ENCODE data around the gene YJEFN3. TPM values are rescaled to one million over a fixed set of nuclear protein-coding genes. Genes with fewer than 3 reads are reported as not detected.

YJEFN3 gene
- total RNA-seq, 2 experiments from 2014 or later, result 6.9 to 8.2 TPM

- Mint-ChIP-seq H3K4me1 (ENCODE audit: low read depth) (peaks cover 51% of the 10 kb centered on the region), H3K27ac (peak overlapping the region; percentile 95), H3K9me3 (no peaks in the 10 kb centered on the region), H3K4me3 (peak overlapping the region; percentile 57), H3K27me3 (no peaks in the 10 kb centered on the region), H3K36me3 (peaks cover 8% of the 10 kb centered on the region)
- ChIA-PET CTCF (interaction anchor here (0.6 to 6.3 kb wide), 18 partner anchors 13 to 339 kb away, joined by 3 to 215 read pairs (median 9); partner anchors contain the start of genes BORCS8, GATAD2A, NDUFA13 and RFXANK), POLR2A (interaction anchor here (0.6 to 3.7 kb wide), 7 partner anchors 8 to 124 kb away, joined by 3 to 23 read pairs (median 4); partner anchors contain the start of genes GATAD2A and TSSK6)
- peak; percentile 97 for DNase-seq
- intact Hi-C loops (cut with micrococcal nuclease), result loop anchor here (1.0 to 2.0 kb wide), 7 partner anchors 30 to 297 kb away; partner anchors contain the start of genes BORCS8, GATAD2A, MAU2 and RFXANK
Measured at GRCh38 chr19:19488875-19489690, 39.6 kb upstream of the YJEFN3 start.

DNA sequence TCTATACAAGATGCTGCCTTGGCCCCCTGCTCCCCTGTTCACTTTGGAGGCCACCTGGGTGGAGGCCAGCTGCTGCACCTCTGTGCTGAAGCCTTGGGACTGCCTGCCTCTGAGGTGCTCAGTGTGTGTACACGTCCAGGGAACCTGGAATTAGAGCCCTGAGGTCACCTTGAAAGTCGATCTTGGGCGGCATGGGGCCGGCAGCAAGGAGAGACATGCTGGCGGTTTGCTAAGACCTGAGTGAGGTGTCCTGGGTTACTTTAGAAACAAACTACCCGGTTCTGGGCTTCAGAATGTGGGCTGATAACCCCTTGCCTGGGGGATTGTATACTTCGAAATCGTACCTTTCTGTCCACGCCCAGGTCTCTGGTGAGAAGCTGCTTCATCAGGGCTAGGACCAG is 38.9 kb upstream of the YJEFN3 start:
- peak overlapping the region; percentile 95 for H3K27ac Mint-ChIP-seq
- peaks cover 14% of the 10 kb centered on the region for H3K36me3 Mint-ChIP-seq
- peak; percentile 31 for DNase-seq
- no peaks in the 10 kb centered on the region for H3K9me3 Mint-ChIP-seq
- H3K4me1 Mint-ChIP-seq (ENCODE audit: low read depth), result peaks cover 51% of the 10 kb centered on the region
- H3K27me3 Mint-ChIP-seq, result no peaks in the 10 kb centered on the region
- peak overlapping the region; percentile 36 for H3K4me3 Mint-ChIP-seq
- POLR2A ChIA-PET, result interaction anchor here (0.6 to 3.7 kb wide), 6 partner anchors 9 to 125 kb away, joined by 3 to 23 read pairs (median 4); partner anchors contain the start of gene GATAD2A
- intact Hi-C loops (cut with micrococcal nuclease), result loop anchor here (1.0 to 2.0 kb wide), 9 partner anchors 27 to 298 kb away; partner anchors contain the start of genes BORCS8, GATAD2A, MAU2 and NDUFA13
- CTCF ChIA-PET, result interaction anchor here (0.6 to 6.3 kb wide), 34 partner anchors 11 to 340 kb away, joined by 3 to 215 read pairs (median 5); partner anchors contain the start of genes BORCS8, GATAD2A, NDUFA13 and RFXANK

- peaks cover 51% of the 10 kb centered on the region for H3K4me1 Mint-ChIP-seq (ENCODE audit: low read depth)
- no peaks in the 10 kb centered on the region for H3K27me3 Mint-ChIP-seq
- H3K4me3 Mint-ChIP-seq, result no peak overlapping the region
- peak overlapping the region; percentile 95 for H3K27ac Mint-ChIP-seq
- H3K9me3 Mint-ChIP-seq, result no peaks in the 10 kb centered on the region
- intact Hi-C loops (cut with micrococcal nuclease), result loop anchor here (1.0 to 2.0 kb wide), 2 partner anchors 26 to 124 kb away; partner anchors contain the start of gene NDUFA13
- CTCF ChIA-PET, result interaction anchor here (0.6 to 6.3 kb wide), 40 partner anchors 10 to 410 kb away, joined by 3 to 215 read pairs (median 5); partner anchors contain the start of genes BORCS8, GATAD2A, NDUFA13 and NR2C2AP
- peak; percentile 88 for DNase-seq
- POLR2A ChIA-PET, result interaction anchor here (0.5 to 3.7 kb wide), 9 partner anchors 22 to 507 kb away, joined by 3 to 23 read pairs (median 3); partner anchors contain the start of genes GATAD2A and NDUFA13
- H3K36me3 Mint-ChIP-seq, result peaks cover 16% of the 10 kb centered on the region
Measured at GRCh38 chr19:19490214-19490968, 38.3 kb upstream of the YJEFN3 start.

GRCh38 chr19:19491321-19492025 is 37.2 kb upstream of the YJEFN3 start:
- Mint-ChIP-seq H3K4me1 (ENCODE audit: low read depth) (peaks cover 43% of the 10 kb centered on the region), H3K27me3 (no peaks in the 10 kb centered on the region), H3K9me3 (no peaks in the 10 kb centered on the region), H3K4me3 (no peak overlapping the region), H3K36me3 (peaks cover 24% of the 10 kb centered on the region), H3K27ac (no peak overlapping the region)
- ChIA-PET POLR2A (interaction anchor here (0.9 to 3.7 kb wide), 4 partner anchors 21 to 125 kb away, joined by 3 to 23 read pairs (median 4); partner anchors contain the start of gene GATAD2A), CTCF (interaction anchor here (0.9 to 6.3 kb wide), 21 partner anchors 15 to 344 kb away, joined by 3 to 215 read pairs (median 6); partner anchors contain the start of genes BORCS8, GATAD2A, NDUFA13 and RFXANK)
- no peak for DNase-seq
- intact Hi-C loops (cut with micrococcal nuclease), result loop anchor here (2.0 kb wide), 1 partner anchor 25 kb away; the partner anchor contains the start of gene NDUFA13

GRCh38 chr19:19492026-19492610 is 36.6 kb upstream of the YJEFN3 start:
- no peaks in the 10 kb centered on the region for H3K27me3 Mint-ChIP-seq
- H3K4me1 Mint-ChIP-seq (ENCODE audit: low read depth), result peaks cover 37% of the 10 kb centered on the region
- CTCF ChIA-PET, result interaction anchor here (0.6 to 6.3 kb wide), 4 partner anchors 86 to 171 kb away, joined by 3 to 215 read pairs (median 20); partner anchors contain the start of genes ATP13A1 and GATAD2A
- intact Hi-C loops (cut with micrococcal nuclease), result no loop called here
- H3K36me3 Mint-ChIP-seq, result peaks cover 26% of the 10 kb centered on the region
- DNase-seq, result no peak
- no peak overlapping the region for H3K27ac Mint-ChIP-seq
- no peaks in the 10 kb centered on the region for H3K9me3 Mint-ChIP-seq
- POLR2A ChIA-PET, result interaction anchor here (0.9 to 1.5 kb wide), 2 partner anchors 20 to 87 kb away, joined by 3 read pairs; partner anchors contain the start of gene GATAD2A
- no peak overlapping the region for H3K4me3 Mint-ChIP-seq

DNA sequence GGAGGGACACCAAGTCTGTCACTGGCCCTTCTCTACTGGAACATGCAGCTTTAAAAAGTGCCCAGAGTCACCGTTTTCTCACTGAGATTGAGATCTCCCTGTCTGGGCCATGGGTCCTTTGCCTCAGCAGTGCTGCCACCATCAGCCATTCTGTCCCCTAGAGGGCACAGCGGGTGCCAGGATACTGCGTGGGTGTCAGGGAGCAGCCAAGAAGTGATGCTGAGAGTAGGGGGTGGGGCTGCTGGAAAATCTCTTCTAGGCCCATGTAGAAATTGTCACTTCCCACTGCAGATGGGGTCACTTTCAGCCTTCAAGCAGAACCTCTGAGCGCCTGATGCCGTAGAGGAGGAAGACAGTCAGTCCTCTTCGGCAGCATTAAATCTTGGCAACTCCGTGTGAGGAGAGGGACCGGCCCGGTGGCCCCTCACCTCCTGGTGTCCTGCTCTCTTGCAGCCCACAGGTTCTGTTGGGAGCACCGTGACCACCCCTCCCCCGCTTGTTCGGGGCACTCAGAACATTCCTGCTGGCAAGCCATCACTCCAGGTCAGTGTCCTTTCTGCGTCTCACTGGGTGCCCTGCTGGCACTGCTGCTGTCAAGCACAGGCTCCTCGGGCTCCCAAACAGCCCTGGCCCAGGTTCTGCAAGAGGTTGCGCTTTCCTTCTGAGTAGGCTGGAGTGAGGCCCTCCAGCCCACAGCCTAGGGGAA is 34.7 kb upstream of the YJEFN3 start:
- H3K4me1 Mint-ChIP-seq (ENCODE audit: low read depth), result peaks cover 21% of the 10 kb centered on the region
- intact Hi-C loops (cut with micrococcal nuclease), result no loop called here
- DNase-seq, result no peak
- ChIA-PET POLR2A (no interaction called here), CTCF (interaction anchor here (1.1 to 6.3 kb wide), 2 partner anchors 128 to 320 kb away, joined by 3 to 215 read pairs; no protein-coding TSS in a partner anchor)
- no peaks in the 10 kb centered on the region for H3K27me3 Mint-ChIP-seq
- peaks cover 28% of the 10 kb centered on the region for H3K36me3 Mint-ChIP-seq
- no peak overlapping the region for H3K4me3 Mint-ChIP-seq
- no peak overlapping the region for H3K27ac Mint-ChIP-seq
- H3K9me3 Mint-ChIP-seq, result no peaks in the 10 kb centered on the region

GRCh38 chr19:19495614-19496603 is 32.8 kb upstream of the YJEFN3 start:
- Mint-ChIP-seq H3K27me3 (no peaks in the 10 kb centered on the region), H3K4me3 (no peak overlapping the region), H3K27ac (no peak overlapping the region), H3K36me3 (peaks cover 28% of the 10 kb centered on the region), H3K9me3 (no peaks in the 10 kb centered on the region), H3K4me1 (ENCODE audit: low read depth) (peaks cover 3% of the 10 kb centered on the region)
- ChIA-PET POLR2A (no interaction called here), CTCF (no interaction called here)
- intact Hi-C loops (cut with micrococcal nuclease), result no loop called here
- DNase-seq, result no peak

GRCh38 chr19:19498255-19498991 is 30.3 kb upstream of the YJEFN3 start:
- peaks cover 3% of the 10 kb centered on the region for H3K4me1 Mint-ChIP-seq (ENCODE audit: low read depth)
- no peak overlapping the region for H3K4me3 Mint-ChIP-seq
- H3K27me3 Mint-ChIP-seq, result no peaks in the 10 kb centered on the region
- H3K27ac Mint-ChIP-seq, result no peak overlapping the region
- H3K9me3 Mint-ChIP-seq, result no peaks in the 10 kb centered on the region
- no peak for DNase-seq
- POLR2A ChIA-PET, result no interaction called here
- peaks cover 37% of the 10 kb centered on the region for H3K36me3 Mint-ChIP-seq
- CTCF ChIA-PET, result no interaction called here
- intact Hi-C loops (cut with micrococcal nuclease), result no loop called here

DNA sequence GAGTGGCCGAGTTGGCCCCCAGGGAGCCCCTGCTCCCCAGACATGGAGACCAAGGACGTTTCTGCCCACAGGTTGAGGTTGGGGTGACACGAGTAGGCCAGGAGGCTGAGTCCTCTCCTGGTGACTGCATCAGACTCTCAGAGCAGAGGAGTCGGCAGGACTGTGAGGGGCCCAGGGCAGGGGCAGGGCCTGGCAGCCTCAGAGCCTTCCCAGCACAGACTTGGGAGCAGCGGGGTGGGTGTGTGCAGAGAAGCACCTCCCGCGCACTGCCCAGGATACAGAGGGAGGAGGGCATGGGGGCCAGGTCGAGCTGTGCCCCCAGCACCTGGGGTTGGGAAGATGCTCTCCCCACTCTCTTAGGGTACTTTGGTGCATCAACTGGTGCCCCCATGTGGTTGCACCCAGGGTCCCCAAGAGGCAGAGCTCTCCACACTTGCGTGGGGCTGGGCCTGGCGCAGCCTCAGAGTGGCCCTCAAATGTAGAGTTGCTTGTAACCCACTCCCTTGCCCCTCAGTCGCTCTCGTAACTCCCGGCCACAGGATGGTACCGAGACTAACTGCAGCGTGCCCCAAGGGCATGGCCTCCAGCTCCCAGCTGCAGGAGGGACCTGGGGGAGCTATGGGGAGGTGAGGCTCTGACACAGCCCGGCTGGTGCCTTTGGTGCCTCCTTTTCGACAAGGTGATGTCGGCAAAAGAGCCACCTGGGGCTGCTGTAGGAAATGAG is 29.3 kb upstream of the YJEFN3 start:
- intact Hi-C loops (cut with micrococcal nuclease), result no loop called here
- ChIA-PET POLR2A (no interaction called here), CTCF (interaction anchor here (1.4 kb wide), 1 partner anchor 9 kb away, joined by 3 read pairs; no protein-coding TSS in a partner anchor)
- peaks cover 34% of the 10 kb centered on the region for H3K36me3 Mint-ChIP-seq
- H3K9me3 Mint-ChIP-seq, result no peaks in the 10 kb centered on the region
- no peak overlapping the region for H3K27ac Mint-ChIP-seq
- no peak for DNase-seq
- no peaks in the 10 kb centered on the region for H3K27me3 Mint-ChIP-seq
- H3K4me1 Mint-ChIP-seq (ENCODE audit: low read depth), result no peaks in the 10 kb centered on the region
- H3K4me3 Mint-ChIP-seq, result no peak overlapping the region

All from activated CD4-positive, alpha-beta memory T cell treated with anti-CD3 and anti-CD28 coated beads for 36 hours (primary cell).